GM10248 (cell line): ENCODE data around the gene OLFM4.

Experiments used
- CTCF ChIA-PET: fragments of 300-600 bp; sonication (Branson Sonifier 250); formaldehyde crosslinking; extraction: SDS; loops from one replicate; lab custom pipeline; 2021; ENCODE audit warnings: antibody characterized with exemption; lab: Yijun Ruan, JAX
- POLR2A ChIA-PET: fragments of 350-650 bp; sonication (Branson Sonifier 250); formaldehyde crosslinking; extraction: SDS; loops from one replicate; lab custom pipeline; 2020; ENCODE audit warnings: antibody characterized with exemption; lab: Yijun Ruan, JAX
- DNase-seq: peaks from one replicate; pipeline ENCODE4 v3.0.0; 2012; ENCODE audit errors: extremely low spot score
- CTCF ChIP-seq: IDR thresholded peaks from 2 replicates; pipeline ENCODE4 v1.5.1; 2012; ENCODE audit warnings: mild to moderate bottlenecking, low read depth; ENCODE audit errors: extremely low read depth, missing control alignments, control extremely low read depth

Gene OLFM4

GRCh38 chr13:53020764-53021335, 7.8 kb upstream of the OLFM4 start:
- TF ChIP-seq CTCF = no peak
- CTCF ChIA-PET = interaction anchor here (1.0 to 1.5 kb wide), 4 partner anchors 10 to 55 kb away, joined by 3 to 5 read pairs (median 4); no protein-coding TSS in a partner anchor
- DNase-seq = no peak
- POLR2A ChIA-PET = no interaction called here

- POLR2A ChIA-PET = no interaction called here
- CTCF ChIA-PET = interaction anchor here (0.8 to 1.3 kb wide), 3 partner anchors 9 to 15 kb away, joined by 3 to 4 read pairs (median 3); no protein-coding TSS in a partner anchor
- no peak for TF ChIP-seq CTCF
- DNase-seq = no peak
Measured at GRCh38 chr13:53023246-53023645, 5.4 kb upstream of the OLFM4 start.

- TF ChIP-seq CTCF = no peak
- DNase-seq = no peak
- POLR2A ChIA-PET = no interaction called here
- CTCF ChIA-PET = no interaction called here
Measured at GRCh38 chr13:53028063-53028462, 550 bp upstream of the OLFM4 start.

GRCh38 chr13:53032849-53033248, 4.2 kb downstream of the OLFM4 start:
- ChIA-PET POLR2A (no interaction called here), CTCF (interaction anchor here (1.0 to 1.3 kb wide), 2 partner anchors 10 to 21 kb away, joined by 3 to 4 read pairs; no protein-coding TSS in a partner anchor)
- DNase-seq = no peak
- TF ChIP-seq CTCF = no peak

GRCh38 chr13:53038993-53039392, 10.4 kb downstream of the OLFM4 start:
- CTCF ChIA-PET = no interaction called here
- no peak for DNase-seq
- POLR2A ChIA-PET = no interaction called here
- TF ChIP-seq CTCF = no peak

- no peak for TF ChIP-seq CTCF
- no peak for DNase-seq
- ChIA-PET POLR2A (no interaction called here), CTCF (interaction anchor here (1.4 to 1.9 kb wide), 3 partner anchors 11 to 74 kb away, joined by 4 to 5 read pairs (median 4); no protein-coding TSS in a partner anchor)
Measured at GRCh38 chr13:53041968-53042516, 13.4 kb downstream of the OLFM4 start.
